HG03354 (cell line): Measurements from ENCODE around the gene ZNF346.
"Not testable (repeated sequence)": the region's sequence is repeated elsewhere in the genome, so short reads cannot be mapped to it uniquely, and the experiment has no call there.

Experiments used
- ATAC-seq: cut with Tn5 transposase; IDR thresholded peaks from one replicate; pipeline ENCODE4 v1.9.1; 2021; ENCODE audit warnings: mild to moderate bottlenecking; ENCODE audit not compliant: unreplicated experiment, poor library complexity, severe bottlenecking

The ZNF346 gene

GRCh38 chr5:177022386-177023302, at the start of gene ZNF346:
ZNF346 (plus strand) TSS chr5:177022696; CDS start chr5:177022739, 43 bp downstream.
- ATAC-seq = peak; percentile 92

DNA sequence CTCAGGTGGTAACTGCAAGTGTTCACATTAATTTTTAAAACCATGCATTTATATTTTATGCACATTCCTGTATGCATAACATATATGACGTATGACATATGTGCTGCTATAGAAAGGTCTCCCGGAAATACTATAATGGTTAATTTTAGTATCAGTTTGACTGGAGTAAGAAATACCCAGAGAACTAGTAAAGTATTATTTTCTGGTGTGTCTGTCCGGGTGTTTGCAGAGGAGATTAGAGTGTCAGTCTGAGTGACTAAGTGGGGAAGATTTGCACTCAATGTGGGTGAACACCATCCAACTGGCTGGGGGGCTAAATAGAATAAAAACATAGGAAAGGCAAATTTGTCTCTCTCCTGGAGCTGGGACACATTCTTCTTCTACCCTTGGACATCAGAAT, 42.8 kb upstream of the ZNF346 start:
- no peak for ATAC-seq

GRCh38 chr5:176980818-176981217, 41.7 kb upstream of the ZNF346 start:
- ATAC-seq = no peak

DNA sequence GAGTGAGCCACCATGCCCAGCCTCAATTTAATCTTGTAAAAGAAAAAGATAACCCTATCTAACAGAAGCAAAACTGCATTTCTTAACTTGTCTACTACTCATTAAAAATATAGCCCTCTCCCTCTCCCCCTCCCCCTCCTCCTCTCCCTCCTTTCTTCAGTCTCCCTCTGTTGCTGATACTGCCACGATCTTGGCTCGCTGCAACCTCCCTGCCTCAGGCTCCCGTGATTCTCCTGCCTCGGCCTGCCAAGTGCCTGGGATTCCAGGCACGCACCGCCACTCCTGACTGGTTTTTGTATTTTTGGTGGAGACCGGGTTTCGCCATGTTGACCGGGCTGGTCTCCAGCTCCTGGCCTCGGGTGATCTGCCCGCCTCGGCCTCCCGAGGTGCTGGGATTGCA, 39.4 kb upstream of the ZNF346 start:
- not testable (repeated sequence) for ATAC-seq

DNA sequence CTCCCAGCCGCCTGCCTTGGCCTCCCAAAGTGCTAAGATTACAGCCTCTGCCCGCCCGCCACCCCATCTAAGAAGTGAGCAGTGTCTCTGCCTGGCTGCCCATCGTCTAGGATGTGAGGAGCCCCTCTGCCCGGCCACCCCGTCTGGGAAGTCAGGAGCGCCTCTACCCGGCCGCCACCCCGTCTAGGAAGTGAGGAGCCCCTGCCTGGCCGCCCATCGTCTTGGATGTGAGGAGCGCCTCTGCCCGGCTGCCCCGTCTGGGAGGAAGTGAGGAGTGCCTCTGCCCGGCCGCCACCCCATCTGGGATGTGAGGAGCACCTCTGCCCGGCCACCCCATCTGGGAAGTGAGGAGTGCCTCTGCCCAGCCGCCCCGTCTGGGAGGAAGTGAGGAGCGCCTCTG, 38.9 kb upstream of the ZNF346 start:
- ATAC-seq = not testable (repeated sequence)

DNA sequence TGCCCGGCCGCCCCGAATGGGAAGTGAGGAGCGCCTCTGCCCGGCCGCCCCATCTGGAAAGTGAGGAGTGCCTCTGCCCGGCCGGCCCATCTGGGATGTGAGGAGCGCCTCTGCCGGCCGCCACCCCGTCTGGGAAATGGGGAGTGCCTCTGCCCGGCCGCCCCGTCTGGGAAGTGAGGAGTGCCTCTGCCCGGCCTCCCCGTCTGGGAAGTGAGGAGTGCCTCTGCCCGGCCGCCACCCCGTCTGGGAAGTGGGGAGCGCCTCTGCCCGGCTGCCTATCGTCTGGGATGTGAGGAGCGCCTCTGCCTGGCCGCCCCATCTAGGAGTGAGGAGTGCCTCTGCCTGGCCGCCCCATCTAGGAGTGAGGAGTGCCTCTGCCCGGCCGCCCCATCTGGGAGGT, 38.3 kb upstream of the ZNF346 start:
- not testable (repeated sequence) for ATAC-seq

DNA sequence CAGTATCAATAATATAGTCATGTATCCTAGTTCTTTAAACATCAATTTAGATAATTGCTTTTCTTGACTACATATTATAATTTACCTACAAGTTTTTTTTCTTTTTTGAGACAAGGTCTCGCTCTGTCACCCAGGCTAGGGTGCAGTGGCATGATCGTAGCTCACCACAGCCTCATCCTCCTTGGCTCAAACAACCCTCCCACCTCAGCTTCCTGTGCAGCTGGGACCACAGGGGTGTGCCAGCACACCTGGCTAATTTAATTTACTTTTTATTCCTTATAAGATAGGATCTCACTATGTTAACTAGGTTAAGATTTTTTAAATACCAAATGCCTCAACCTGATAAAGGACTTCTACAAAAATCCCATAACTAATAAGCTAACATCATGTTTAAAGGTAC, 37.0 kb upstream of the ZNF346 start:
- peak; percentile 61 for ATAC-seq

GRCh38 chr5:176986280-176986679, 36.2 kb upstream of the ZNF346 start:
- no peak for ATAC-seq

- no peak for ATAC-seq
Measured at GRCh38 chr5:176987583-176987982, 34.9 kb upstream of the ZNF346 start.

- not testable (repeated sequence) for ATAC-seq
Measured at GRCh38 chr5:176993081-176993480, 29.4 kb upstream of the ZNF346 start.

DNA sequence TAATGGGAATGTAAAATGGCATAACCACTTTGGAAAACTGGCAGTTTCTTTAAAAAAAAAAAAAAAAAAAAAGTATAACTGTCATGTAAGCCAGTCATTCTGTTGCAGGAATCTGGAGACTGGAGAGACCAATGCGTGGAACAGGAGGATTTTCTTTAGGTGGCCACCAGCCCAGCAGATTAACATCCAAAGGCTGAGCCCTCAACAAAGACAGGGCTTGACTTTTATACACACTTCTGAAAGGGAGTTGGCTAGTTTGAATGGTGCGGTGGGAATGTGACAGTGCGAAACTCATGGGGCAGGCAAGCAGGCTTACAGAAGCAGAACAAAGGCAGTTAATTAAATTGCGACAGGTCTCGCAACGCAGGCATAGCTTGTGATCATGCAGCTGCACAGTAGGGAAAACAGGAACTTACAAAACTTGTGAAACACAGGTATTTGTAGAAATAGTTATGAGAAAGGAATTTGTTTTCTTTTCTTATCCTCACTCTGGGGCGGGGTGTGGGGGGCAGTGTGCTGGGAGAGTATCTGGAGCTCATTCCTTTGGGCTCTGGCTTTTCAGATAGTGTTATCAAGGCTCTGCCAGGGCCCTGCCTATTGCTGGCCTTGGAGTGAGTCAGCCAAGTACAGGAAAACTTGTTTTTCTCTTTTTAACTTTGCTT, 27.9 kb upstream of the ZNF346 start:
- ATAC-seq = no peak

DNA sequence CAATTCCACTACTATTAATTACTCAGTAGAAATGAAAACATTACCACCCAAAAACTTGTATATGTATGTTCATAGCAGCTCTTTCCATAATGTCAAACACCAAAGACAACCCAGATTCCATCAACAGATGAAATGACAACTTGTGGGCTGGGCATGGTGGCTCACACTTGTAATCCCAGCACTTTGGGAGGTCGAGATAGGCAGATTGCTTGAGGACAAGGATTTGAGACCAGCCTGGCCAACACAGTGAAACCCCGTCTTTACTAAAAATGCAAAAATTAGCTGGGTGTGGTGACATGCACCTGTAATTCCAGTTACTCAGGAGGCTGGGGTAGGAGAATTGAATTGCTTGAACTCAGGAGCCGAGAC, 27.4 kb upstream of the ZNF346 start:
- ATAC-seq = no peak

DNA sequence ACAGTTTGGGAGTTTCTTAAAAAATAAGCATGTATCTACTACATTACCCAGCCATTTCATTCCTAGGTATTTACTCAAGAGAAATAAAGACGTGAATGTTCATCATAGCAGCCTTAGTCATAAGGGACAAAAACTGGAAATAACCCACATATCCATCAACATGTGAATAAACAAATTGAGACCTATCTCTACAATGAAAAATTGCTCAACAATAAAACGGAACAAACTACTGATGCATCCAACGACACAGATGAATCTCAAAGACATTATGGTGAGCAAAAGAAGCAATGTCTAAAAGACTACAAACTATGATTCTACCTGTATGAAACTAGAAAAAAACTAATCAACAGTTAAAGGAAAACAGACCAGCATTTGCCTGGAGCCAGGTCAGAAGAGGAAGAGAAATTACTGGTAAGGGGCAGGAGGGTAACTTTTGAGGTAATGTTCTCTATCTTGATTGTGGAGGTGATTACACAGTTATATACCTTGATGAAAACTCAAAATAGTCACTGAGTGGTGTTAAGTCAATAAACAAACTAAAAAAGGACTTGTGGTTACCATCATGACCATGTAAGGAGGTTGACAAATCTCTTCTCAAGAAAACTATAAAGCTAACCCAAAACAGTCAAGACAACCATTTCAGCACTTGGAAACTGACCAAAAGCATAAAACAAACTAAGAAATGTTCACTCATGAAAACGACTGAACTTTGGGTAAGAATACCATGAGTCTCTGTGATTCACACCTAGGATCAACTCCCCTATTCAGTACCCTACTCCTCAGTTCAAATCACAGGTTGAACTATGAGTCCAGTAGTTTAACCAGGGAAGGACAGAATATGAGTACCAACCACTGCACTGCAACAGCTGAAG, 26.4 kb upstream of the ZNF346 start:
- ATAC-seq = peak; percentile 40

- no peak for ATAC-seq
Measured at GRCh38 chr5:176996780-176997179, 25.7 kb upstream of the ZNF346 start.

GRCh38 chr5:176998828-176999227, 23.7 kb upstream of the ZNF346 start:
- ATAC-seq = no peak

- ATAC-seq = not testable (repeated sequence)
Measured at GRCh38 chr5:176999526-176999925, 23.0 kb upstream of the ZNF346 start.

- no peak for ATAC-seq
Measured at GRCh38 chr5:177003649-177004048, 18.8 kb upstream of the ZNF346 start.

DNA sequence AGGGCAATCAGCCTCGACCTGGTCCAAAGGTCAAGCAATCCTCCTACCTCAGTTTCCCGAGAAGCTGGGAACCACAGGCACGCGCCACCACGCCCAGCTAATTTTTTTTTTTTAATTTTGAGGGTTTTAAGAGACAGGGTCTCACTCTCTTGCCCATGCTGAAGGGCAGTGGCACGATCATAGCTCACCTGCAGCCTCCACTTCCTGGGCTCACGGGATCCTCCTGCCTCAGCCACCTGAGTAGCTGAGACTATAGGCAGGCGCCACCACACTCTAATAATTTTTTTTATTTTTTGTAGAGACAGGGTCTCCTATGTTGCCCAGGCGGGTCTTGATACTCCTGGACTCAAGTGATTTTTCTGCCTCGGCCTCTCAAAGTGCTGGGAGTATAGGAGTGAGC, 17.5 kb upstream of the ZNF346 start:
- ATAC-seq = no peak

DNA sequence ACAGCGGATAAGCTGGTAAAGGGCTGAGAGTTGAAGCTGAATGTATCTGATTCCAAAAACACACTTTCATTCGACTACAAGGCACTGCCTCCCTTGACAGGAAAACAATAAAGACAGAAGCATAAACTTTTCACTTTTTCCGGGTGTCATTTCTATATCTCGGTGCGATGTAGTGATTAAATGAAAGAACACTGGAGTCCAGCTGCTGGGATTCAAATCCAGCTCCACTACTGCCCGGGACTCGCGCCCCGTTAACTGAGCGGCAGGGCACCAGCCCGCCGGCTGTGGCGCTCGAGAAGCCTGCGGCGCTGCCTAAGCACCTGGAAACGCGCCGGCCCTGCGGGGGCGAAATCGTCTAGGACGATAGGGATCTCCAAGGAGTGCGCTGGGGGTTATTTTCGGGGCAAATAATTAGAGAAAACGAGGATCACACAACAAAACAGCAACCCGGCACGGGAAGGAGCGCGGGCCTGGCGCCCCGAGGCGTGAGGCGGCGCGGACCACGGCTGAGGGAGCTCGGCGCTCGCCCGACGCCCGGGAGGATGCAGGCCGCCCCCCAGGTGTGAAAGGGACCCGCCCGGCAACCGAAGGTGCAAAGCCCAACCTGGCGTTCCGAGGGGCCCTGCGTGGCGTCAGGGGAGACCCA, 16.8 kb upstream of the ZNF346 start:
- peak; percentile 72 for ATAC-seq
